NCI-H345 (cell line): ENCODE data around the gene DRD5.

Experiments used
- DNase-seq: peaks from one replicate; lab custom pipeline; 2025; lab: John Stamatoyannopoulos, UW

DRD5 gene

GRCh38 chr4:9816285-9816684 is 34.9 kb downstream of the DRD5 start:
- no peak for DNase-seq

GRCh38 chr4:9820343-9820742 is 38.9 kb downstream of the DRD5 start:
- no peak for DNase-seq

GRCh38 chr4:9825049-9825448 is 43.6 kb downstream of the DRD5 start:
- DNase-seq: no peak

GRCh38 chr4:9826551-9826950 is 45.1 kb downstream of the DRD5 start:
- DNase-seq: no peak

- peak; percentile 73 for DNase-seq
These were observed 51.2 kb downstream of the DRD5 start for GRCh38 chr4:9832640-9833039.

- no peak for DNase-seq
These were observed 52.0 kb downstream of the DRD5 start for GRCh38 chr4:9833421-9833820.
